Measurements from ENCODE around the gene TNPO1.
A peak's percentile ranks its signal among the peaks of the same experiment; 100 is the strongest.
"Not testable (repeated sequence)": the region's sequence is repeated elsewhere in the genome, so short reads cannot be mapped to it uniquely, and the experiment has no call there.

Gene TNPO1

DNA sequence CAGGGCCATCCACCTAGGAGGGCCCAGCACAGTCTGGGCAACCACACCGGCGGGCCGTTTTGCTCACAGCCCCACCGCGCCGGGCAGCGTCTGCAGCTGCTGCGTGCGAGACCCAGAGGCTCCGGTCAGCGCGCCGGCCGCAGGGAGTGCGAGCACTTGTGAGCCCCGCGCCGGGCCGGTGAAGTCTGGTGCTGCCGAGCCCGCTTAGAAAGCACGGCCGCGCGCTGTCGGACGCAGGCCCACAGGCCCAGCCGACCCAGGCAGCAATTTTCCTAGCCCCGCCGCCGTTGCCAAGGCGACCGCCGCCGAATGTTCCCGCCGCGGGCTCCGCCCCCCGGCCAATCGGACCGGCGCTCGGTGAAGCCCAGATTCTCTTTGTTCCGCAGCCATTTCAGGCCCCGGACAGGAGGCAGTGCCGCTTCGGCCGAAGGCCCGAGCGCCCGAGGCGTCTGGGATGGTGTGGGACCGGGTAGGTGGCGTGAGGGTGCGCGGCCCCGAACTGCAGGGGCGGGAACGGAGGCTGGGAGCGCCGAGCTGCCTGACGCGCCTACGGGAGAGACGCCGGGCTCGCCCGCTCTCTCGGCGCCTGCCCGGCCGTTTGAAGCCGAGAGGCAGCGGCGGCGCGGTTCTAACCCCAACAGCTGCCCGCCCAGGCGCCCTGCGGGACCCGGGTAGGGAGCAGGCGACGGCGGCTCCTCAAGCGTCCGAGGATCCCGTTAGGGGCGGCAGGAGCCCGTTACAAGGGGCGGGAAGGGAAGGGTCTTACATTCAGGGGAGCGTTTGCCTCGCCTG, at the start of gene TNPO1:
Gene TNPO1, plus strand, starts transcription at position 378 of the 792 bp plus-strand sequence. Its CDS starts 77 bp downstream, at position 455.
- peak; percentile 47 to 78 (median 58) for DNase-seq (ENCODE audit: low read depth in 2 of 3, low spot score in 2 of 3)

DNA sequence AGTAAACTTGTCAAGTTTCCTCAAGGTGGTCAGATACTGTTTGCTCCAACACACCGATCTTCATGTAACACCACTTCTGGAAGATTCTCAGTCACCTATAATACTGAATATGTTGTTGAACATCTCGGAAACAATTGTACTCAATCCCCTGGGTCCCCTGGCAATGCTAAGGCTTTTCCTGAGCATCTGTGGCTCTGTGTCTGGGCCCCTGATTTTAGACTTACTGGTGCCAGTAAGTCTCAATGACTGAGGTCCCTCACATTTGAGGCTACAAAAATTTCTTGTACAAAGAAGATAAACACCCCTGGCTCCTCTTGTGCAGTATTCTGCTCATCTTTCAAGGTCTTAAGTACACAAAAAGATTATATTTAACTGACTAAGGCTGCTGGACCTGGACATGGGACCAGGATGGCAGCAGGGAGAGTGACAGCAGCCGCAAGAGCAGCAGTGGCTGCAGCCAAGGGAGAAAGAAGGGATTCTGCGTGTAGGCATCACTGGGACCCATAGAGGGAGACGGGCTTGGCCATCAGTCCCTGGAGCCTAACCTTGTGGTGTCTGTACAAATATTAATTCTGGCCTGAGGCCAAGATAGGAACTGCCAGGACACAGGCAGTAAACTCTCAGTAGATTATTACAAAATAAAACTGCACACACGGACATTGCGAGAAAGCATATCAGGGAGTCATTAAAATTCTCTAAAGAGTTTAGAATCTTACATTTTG, 49.0 kb upstream of the TNPO1 start:
- no peak for DNase-seq (ENCODE audit: low read depth in 2 of 3, low spot score in 2 of 3)

DNA sequence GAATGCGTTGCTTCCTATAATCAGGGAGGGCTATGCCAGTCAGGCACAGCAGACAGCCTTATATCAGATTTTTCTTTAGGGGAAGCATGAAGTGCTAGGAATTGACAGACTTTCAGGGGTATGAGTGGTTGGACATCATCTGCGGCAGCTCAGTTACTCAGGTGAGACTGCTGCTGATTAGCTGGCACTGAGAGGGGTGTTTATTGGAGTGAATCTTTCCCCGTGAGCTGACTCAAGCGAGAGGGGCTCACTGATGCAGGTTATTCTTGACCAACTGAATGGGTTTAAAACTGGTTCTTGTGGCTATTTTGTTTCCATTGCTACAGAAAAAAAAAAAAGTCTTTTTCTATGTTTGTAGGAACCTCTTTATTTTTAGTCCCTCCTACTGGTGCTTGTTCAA, 46.2 kb upstream of the TNPO1 start:
- DNase-seq (ENCODE audit: low read depth in 2 of 3, low spot score in 2 of 3), result no peak

DNA sequence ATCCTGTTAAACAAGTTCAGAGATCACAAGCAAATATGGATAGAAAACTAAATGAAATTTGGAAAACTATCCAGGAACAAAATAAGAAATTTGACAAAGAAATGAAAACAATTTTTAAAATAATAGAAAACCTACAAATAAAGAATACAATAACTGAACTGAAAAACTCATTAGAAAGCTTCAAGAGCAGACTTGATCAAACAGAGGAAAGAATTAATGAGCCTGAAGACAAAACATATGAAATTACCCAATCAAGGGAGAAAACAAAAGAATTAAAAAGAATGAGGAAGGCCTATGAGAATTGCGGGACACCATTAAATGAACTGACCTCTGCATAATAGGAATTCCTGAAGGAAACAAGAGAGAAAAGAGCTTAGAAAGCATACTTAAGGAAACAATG, 39.8 kb upstream of the TNPO1 start:
- DNase-seq (ENCODE audit: low read depth in 2 of 3, low spot score in 2 of 3), result no peak

DNA sequence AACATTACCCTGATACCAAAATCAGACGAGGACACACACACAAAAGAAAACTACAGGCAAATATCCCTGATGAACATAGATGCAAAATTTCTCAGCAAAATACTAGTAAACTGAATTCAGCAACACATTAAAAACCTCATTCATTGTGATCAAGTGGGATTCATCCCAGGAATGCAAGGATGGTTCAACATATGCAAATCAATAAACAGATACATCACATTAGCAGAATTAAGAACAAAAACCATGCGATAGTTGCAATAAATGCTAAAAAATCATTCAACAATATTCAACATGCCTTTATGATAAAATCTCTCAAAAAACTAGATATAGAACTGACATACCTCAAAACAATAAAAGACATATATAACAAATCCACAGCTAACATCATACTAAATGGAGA, 36.9 kb upstream of the TNPO1 start:
- no peak for DNase-seq (ENCODE audit: low read depth in 2 of 3, low spot score in 2 of 3)

DNA sequence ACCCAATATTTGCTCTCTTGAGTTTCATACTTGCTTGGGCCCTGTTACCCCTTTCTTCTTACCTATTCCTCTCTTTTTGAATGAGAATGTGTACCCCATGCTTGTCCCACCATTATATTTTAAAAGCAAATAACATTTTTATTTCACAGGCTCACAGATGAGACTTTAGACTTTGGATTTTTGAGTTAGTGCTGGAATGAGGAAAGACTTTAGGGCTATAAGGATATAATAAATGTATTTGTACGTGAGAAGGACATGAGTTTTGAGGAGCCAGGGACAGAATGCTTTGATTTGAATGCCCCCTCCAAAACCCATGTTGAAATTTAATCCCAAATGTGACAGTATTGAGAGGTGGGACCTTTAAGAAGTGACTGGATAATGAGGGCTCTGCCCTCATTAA, 33.1 kb upstream of the TNPO1 start:
- DNase-seq (ENCODE audit: low read depth in 2 of 3, low spot score in 2 of 3), result no peak

DNA sequence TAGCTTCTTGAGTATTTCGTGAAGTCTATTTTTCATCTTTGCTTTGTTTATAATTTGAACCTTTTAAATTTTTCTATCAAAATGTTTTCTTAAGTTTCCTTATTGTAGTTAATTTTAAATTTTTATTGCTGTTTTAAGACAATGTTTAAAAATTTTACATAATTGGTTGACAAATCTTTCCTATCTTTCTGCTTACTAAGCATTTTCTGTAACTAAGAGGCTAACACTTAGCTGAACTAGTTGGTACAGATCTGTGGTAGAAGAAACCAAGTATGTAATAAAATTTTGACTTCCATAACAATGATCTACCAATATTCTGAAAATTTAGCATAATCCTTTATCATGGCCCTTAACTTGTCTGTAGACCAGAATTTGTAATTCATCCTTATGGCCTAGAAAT, 32.3 kb upstream of the TNPO1 start:
- DNase-seq (ENCODE audit: low read depth in 2 of 3, low spot score in 2 of 3), result no peak

DNA sequence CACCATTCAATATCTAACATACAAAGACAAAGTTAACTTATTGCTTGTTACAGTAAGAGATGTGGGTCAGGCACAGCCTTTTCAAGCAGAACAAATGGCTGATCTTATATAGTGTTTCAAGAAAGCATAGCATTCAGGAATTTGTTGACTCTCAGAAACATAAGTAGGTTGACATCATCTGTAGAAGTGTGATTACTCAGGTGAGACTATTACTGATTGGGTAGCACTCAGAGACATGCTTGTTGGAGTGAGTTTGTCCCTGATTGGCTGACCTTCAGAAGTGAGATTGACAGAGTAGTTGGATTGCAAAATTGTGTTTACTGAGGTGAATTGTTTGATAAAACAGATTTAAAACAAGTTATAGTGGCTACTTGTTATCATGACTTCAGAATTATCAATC, 30.7 kb upstream of the TNPO1 start:
- DNase-seq (ENCODE audit: low read depth in 2 of 3, low spot score in 2 of 3), result no peak

DNA sequence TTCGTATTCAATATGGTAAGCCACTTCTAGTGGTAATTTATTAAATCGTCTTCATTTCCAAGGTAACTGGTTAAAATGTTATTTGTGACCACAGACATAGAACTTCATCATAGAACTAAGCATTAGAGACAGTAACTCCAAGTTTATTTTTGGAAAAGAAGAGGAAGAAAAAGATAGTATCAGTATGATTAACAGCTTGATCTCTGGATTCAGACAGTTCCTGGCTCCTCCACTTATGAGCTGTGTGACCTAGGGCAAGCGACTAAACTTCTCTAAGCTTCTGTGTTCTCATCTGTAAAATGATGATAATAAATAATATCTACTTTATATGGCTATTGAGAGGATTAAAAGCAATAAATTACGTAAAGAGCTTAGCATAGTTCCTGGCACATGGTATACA, 29.8 kb upstream of the TNPO1 start:
- DNase-seq (ENCODE audit: low read depth in 2 of 3, low spot score in 2 of 3), result no peak

DNA sequence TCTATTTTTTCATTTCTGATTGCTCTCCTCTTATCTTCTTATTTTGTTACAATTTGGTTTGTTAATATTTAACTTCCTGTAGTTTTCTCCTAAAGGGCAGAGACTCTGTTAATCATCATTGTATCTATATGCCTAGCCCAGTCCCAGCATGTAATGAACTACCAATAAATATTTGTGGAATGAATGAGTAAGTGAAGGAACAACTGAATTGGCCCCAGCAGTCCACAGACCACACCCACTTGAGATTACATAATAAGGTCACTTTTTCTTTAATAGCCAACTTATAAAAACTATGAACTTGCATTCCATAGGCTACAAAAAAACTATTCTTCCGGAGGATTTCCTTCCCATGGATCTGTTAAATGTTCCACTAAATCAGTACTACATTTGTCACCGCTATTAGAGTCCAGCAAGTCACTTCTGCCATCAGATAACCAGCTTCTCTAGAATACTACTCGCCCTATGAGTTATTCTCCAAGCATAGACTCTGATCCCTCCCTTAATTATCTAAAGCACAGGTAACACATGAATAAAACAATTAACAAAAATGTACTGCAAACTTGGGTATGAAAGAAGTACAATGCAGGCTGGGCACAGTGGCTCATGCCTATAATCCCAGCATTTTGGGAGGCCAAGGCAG, 27.5 kb upstream of the TNPO1 start:
- no peak for DNase-seq (ENCODE audit: low read depth in 2 of 3, low spot score in 2 of 3)

DNA sequence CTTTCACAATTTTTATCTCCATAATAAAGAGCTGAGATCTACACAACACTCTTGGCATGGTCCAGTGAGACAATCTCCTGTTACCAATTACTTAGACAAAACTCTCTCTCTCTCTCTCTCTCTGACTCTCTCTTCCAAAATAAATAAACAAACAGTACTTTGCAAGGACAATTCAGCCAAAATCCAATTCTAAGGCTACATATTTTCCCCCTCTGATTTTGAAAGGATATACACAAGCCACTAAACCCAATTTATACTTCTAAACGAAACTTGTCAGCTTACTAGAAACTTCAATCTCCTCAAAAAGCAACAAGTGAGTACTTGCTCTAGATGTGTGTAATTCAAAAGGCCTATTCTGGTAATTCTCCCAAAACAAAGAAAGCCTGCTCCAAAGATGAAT, 26.3 kb upstream of the TNPO1 start:
- DNase-seq (ENCODE audit: low read depth in 2 of 3, low spot score in 2 of 3), result no peak

DNA sequence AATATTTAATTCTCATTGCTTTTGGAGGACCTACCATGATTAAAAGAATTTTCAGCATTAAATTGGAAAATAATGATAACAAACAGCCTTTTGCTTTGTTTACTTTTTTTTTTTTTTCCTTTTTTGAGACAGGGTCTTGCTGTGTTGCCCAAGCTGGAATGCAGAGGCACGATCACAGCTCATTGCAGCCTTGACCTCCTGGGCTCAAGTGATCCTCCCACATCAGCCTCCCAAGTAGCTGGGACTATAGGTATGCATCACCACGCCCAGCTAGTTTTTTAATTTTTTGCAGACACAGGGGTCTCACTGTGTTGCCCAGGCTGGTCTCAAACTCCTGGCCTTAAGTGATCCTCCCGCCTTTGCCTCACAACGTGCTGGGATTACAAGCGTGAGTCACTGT, 23.8 kb upstream of the TNPO1 start:
- DNase-seq (ENCODE audit: low read depth in 2 of 3, low spot score in 2 of 3), result not testable (repeated sequence)

DNA sequence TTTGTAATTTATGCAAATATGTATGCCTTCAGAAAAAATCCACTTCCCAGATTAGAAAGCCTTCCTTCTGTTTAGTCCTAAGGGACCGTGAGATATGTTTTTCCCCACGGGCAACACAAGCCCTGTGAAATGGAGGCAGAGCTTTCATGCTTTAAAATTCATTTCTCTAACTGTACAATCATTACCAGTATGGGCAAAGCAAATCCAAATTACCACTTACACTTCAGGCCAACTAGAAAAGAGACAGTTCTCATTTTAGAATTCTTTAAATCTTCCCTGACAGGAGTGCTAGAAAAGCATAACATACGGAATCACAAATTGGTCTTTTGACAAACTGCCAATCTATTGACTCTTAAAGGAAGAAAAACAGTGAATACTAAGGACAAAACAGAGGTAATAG, 20.5 kb upstream of the TNPO1 start:
- DNase-seq (ENCODE audit: low read depth in 2 of 3, low spot score in 2 of 3), result no peak

DNA sequence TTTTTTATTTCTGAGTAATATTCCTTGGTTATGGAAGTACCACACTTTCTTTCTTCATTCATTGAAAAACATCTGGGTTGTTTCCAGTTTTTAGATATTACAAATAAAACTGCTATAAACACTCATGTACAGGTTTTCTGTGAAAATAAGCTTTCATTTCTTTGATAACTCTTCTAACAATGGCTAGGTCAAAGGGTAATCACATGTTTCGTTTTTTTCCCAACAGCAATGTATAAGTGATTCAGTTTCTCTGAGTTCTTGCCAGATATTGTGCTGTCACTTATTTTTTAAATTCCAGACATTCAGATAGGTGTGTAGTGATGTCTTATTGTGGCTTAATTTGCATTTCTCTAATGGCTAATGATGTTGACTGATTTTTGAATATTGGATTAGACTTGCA, 16.7 kb upstream of the TNPO1 start:
- no peak for DNase-seq (ENCODE audit: low read depth in 2 of 3, low spot score in 2 of 3)

DNA sequence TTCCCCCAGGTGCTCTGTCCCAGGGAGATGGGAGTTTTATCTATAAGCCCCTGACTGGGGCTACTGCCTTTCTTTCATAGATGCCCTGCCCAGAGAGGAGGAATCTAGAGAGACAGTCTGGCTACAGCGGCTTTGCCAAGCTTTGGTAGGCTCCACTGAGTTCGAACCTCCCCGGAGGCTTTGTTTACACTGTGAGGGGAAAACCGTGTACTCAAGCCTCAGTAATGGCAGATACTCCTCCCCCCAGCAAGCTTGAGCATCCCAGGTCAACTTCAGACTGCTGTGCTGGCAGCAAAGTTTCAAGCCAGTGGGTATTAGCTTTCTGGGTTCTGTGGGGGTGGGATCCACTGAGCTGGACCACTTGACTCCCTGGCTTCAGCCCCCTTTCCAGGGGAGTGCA, 7.8 kb upstream of the TNPO1 start:
- DNase-seq (ENCODE audit: low read depth in 2 of 3, low spot score in 2 of 3), result not testable (repeated sequence)

DNA sequence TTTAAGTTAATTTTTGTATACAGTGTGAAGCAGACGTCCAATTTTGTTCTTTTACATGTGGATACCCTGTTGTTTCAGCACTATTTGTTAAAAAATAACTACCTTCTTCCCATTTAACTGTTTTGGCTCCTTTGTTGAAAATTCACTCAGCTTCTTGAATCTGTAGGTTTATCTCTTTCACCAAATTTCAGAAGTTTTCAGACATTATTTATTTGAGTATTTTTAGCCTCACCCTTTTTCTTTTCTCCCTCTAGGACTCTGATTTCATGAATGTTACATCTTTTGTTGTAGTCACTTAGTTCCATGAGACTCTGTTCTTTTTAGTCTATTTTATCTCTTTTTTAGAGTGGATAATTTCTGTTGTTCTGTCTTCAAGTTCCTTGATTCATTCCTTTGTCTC, 4.6 kb upstream of the TNPO1 start:
- no peak for DNase-seq (ENCODE audit: low read depth in 2 of 3, low spot score in 2 of 3)

DNA sequence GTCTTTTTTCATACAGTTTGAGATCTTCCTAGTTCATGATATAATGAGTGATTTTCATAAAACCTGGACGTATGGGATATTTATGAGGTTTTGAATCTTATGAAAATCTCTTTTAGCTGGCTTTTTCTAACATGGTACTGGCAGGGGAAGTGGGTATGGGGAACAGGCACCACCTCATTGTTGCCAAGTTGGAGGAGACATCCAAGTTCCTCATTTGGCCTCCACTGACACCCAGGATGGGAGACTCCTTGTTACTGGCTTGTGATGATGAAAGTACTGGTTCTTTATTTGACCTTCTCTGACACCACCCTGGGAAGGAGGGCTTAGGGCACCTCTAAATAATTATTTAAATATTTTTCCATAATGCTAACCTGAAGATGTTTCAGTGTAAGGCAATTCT, 4.0 kb upstream of the TNPO1 start:
- DNase-seq (ENCODE audit: low read depth in 2 of 3, low spot score in 2 of 3), result no peak

DNA sequence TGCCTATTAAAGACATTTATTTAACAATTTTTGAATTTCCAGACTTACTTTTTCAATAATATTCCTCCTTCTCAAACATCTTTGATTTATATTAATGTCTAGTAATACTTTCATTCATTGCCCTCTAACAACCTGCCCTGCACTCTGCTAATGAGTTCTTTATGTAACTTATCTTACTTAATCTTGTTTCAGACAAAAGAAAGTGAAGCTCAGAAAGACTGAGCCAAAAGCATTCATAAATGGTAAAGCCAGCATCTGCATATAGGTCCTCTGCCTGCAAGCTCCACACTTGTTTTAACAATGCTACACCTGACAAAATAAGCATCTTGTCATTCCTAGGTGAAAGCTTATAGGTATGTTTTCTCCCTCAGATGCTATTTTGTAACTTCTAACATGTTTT, 2.4 kb upstream of the TNPO1 start:
- DNase-seq (ENCODE audit: low read depth in 2 of 3, low spot score in 2 of 3), result no peak

DNA sequence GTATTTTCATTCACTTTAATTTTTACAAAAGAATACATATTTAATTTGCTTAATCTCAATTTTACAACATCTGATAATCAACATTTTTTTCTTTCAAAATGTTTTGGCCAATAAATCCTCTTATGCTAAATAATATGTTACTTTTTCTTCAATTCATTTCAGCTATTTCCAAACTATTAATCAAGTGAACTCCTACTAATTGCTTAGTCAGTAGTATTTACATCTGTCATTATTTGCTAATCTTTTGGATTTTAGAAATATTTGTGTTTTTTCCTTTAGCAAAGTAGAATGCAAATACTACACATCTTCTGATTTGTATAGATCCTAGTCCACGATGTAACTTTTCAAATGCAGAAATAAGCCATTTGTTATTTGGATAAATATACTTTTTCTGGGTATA, 1.6 kb upstream of the TNPO1 start:
- no peak for DNase-seq (ENCODE audit: low read depth in 2 of 3, low spot score in 2 of 3)

DNA sequence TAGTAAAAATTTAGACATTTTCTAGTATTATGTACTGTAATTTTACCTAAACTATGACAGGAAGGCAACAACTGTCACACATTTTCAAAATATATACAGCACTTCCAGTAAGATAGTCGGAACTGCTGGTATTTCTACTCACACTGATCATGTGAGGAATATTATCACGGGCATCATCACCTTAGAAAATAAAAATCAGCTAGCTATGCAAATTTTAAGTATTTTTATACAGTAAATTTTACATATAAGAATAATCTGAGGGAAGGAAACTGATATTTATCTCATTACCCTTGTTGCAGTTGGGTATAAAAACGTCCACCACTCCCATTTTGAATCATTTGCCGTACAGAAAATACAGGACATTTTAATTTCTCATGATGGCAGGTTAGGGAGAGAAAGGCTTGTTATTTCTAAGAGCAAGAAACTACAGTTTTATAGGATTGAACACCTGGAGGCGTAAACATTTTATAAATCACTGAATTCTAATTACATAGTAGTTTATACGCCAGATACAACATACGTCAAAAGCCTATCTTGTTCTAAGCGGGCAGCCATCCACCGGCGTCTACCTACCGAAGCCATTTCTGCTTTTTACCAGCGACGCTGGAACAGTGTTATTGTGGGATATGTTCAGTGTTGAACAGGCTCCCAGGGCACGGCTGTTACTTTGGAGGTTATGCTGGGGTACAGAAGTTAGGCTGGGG, 729 bp upstream of the TNPO1 start:
- no peak for DNase-seq (ENCODE audit: low read depth in 2 of 3, low spot score in 2 of 3)

DNA sequence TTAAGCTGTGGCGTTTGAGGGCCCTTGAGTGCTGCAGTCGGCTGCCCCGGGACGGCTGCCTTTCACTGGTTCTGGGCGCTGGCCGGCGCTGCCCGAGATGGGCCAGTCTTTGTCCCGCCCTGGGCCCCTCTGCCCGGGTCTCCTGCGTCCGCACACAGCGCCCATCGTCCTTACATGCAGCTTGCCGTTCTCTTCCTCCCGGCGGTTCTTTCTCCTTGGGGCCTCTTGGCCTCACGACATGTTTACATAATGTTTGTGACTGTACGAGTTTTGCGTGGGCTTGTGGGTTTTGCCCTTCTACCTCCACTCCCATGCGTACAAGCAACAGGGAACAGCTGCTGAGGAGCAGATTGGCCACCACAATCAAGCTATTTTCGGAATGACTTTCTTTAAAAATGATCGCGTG, 618 bp downstream of the TNPO1 start:
- DNase-seq (ENCODE audit: low read depth in 2 of 3, low spot score in 2 of 3), result peak in 1 of 3 experiments; percentile 18

All from activated CD8-positive, alpha-beta memory T cell treated with anti-CD3 and anti-CD28 coated beads for 48 hours (primary cell).